Measurements from ENCODE around the gene RNF11. TPM values are rescaled to one million over a fixed set of nuclear protein-coding genes. Genes with fewer than 3 reads are reported as not detected.
"Not testable (repeated sequence)": the region's sequence is repeated elsewhere in the genome, so short reads cannot be mapped to it uniquely, and the experiment has no call there.

Gene RNF11
- total RNA-seq, 2 donors from 2014 or later, result 75.1 to 81.5 TPM

DNA sequence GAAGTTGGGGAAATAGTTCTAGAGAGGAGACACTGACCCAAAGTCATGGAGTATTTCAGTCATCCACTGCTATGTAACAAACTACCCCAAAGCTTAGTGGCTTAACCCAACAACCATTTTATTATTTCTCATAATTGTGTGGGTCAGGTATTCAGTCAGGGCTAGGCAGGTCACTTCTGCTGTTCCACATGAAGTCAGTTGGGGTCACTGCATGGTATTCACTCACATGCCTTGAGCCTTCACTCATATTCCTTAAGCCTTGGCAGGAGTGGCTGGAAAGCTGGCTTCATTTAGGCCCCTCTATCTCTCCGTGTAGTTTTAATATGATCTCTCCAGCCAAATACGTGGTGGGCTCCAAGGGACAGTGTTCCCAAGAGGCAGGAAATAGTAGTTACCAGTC is 17.5 kb upstream of the RNF11 start:
- no peak for DNase-seq (ENCODE audit: low spot score)
- H3K27me3 ChIP-seq (replicated peaks; ENCODE audit: insufficient read depth), result no peaks in the 10 kb centered on the region
- no peak overlapping the region for H3K27ac ChIP-seq
- TF ChIP-seq POLR2AphosphoS5 (IDR thresholded peaks at IDR 0.05) (no peak), POLR2A (IDR thresholded peaks at IDR 0.05) (no peak)
- TF ChIP-seq, protein P1, sequence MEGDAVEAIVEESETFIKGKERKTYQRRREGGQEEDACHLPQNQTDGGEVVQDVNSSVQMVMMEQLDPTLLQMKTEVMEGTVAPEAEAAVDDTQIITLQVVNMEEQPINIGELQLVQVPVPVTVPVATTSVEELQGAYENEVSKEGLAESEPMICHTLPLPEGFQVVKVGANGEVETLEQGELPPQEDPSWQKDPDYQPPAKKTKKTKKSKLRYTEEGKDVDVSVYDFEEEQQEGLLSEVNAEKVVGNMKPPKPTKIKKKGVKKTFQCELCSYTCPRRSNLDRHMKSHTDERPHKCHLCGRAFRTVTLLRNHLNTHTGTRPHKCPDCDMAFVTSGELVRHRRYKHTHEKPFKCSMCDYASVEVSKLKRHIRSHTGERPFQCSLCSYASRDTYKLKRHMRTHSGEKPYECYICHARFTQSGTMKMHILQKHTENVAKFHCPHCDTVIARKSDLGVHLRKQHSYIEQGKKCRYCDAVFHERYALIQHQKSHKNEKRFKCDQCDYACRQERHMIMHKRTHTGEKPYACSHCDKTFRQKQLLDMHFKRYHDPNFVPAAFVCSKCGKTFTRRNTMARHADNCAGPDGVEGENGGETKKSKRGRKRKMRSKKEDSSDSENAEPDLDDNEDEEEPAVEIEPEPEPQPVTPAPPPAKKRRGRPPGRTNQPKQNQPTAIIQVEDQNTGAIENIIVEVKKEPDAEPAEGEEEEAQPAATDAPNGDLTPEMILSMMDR (IDR thresholded peaks at IDR 0.05), result no peak
- intact Hi-C loops (cut with DNase I), result no loop called here
- 81% methylated on average over 2 of the region's 2 CpGs for WGBS
- no peaks in the 10 kb centered on the region for H3K9me3 ChIP-seq
- H3K4me3 ChIP-seq, result no peak overlapping the region
- no peaks in the 10 kb centered on the region for H3K4me1 ChIP-seq (replicated peaks)
- H3K36me3 ChIP-seq, result no peaks in the 10 kb centered on the region

DNA sequence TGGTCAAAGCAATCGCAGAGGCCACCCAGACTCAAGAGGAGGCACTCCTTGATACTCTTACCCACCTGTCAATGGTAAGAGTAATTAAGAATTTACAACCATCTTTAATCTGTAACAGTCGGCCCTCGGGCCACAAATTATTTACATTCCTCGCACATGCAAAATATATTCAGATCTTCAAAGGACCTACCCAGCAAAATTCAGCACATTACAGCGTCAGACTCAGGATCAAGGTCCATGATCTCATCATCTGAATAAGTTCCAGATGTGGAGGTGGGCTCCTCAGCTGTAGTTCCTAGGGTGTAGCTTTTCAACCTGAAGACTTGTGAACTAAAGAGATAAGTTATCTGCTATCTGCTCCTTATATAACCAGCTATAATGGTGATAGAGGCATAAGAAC is 17.1 kb upstream of the RNF11 start:
- TF ChIP-seq POLR2AphosphoS5 (IDR thresholded peaks at IDR 0.05), result no peak
- WGBS, result 74% methylated on average over 5 of the region's 5 CpGs
- no peak for DNase-seq (ENCODE audit: low spot score)
- intact Hi-C loops (cut with DNase I), result no loop called here
- no peak overlapping the region for H3K4me3 ChIP-seq
- H3K36me3 ChIP-seq, result no peaks in the 10 kb centered on the region
- H3K27ac ChIP-seq, result no peak overlapping the region
- H3K9me3 ChIP-seq, result no peaks in the 10 kb centered on the region
- no peaks in the 10 kb centered on the region for H3K4me1 ChIP-seq (replicated peaks)
- H3K27me3 ChIP-seq (replicated peaks; ENCODE audit: insufficient read depth), result no peaks in the 10 kb centered on the region

DNA sequence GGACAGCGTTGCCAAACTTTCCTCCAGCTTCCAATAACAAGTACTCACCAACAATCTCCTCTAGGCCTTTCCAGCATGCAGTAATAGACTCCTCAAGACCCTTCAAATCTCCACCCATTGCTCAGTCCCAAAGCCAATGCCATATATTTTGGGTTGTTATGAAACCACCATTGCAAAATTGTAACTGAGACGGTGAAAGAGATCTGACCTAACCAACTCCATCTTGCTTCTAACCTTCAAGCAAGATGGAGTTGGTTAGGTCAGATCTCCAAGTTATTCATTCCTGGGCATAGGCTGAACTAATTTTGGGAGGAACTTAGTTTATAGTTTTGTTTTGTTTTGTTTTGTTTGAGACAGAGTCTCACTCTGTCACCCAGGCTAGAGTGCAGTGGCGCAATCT is 14.5 kb upstream of the RNF11 start:
- intact Hi-C loops (cut with DNase I); H3K27me3 ChIP-seq (replicated peaks; ENCODE audit: insufficient read depth); H3K4me3 ChIP-seq; DNase-seq (ENCODE audit: low spot score); H3K36me3 ChIP-seq; H3K4me1 ChIP-seq (replicated peaks); H3K27ac ChIP-seq; H3K9me3 ChIP-seq: not testable (repeated sequence)
- WGBS, result 100% methylated on average over 3 of the region's 3 CpGs

DNA sequence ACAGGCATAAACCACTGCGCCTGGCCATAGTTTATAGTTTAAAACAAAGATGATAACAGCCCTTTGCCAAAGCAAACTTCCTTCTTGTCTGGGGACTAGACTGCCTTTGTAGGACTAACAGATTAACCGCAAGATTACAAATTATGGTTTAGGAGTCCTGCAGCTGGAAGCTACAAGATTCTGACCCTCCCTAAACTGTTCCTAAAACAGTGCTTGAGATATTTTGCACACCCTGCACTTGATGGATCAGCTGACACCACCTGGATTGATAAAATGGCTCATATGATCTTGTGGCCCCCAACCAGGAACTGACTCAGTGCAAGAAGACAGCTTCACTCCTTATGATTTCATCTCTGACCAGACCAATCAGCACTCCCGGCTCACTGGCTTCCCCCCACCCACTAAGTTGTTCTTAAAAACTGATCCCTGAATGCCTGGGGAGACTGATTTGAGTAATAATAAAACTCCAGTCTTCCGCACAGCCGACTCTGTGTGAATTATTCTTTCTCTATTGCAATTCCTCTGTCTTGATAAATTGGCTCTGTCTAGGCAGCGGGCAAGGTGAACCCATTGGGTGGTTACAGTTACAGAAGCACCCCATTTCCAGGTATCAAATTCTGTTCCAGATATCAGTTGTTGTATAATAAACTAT is 13.8 kb upstream of the RNF11 start:
- DNase-seq (ENCODE audit: low spot score), result no peak
- Histone ChIP-seq H3K4me3 (no peak overlapping the region), H3K36me3 (no peaks in the 10 kb centered on the region), H3K27me3 (replicated peaks; ENCODE audit: insufficient read depth) (no peaks in the 10 kb centered on the region), H3K27ac (no peak overlapping the region), H3K9me3 (no peaks in the 10 kb centered on the region), H3K4me1 (replicated peaks) (no peaks in the 10 kb centered on the region)
- WGBS, result 92% methylated on average over 6 of the region's 6 CpGs
- TF ChIP-seq, protein P1 (IDR thresholded peaks at IDR 0.05), result no peak
- TF ChIP-seq POLR2A (IDR thresholded peaks at IDR 0.05) (no peak), POLR2AphosphoS5 (IDR thresholded peaks at IDR 0.05) (no peak)
- intact Hi-C loops (cut with DNase I), result no loop called here

DNA sequence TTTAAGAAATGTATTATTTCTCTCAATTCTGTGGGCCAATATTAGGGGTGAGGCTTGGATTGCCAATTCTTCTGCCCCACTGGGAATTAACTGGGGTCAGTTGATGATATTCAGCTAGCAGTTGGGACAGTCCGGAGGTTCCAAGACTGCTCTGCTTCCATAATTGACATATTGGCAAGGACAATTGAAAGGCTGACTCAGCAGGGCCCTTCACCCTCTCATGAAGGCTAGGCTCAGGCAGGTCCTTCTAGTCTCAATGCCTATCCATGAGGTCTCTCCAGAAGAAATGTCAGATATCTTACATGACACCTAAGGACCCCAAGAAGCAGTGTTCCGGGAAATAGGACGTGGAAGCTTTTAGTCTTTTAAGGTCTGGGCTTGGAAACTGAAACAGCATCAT is 13.3 kb upstream of the RNF11 start:
- no peak for DNase-seq (ENCODE audit: low spot score)
- H3K9me3 ChIP-seq, result no peaks in the 10 kb centered on the region
- H3K36me3 ChIP-seq, result no peaks in the 10 kb centered on the region
- 87% methylated on average over 3 of the region's 3 CpGs for WGBS
- no peak overlapping the region for H3K27ac ChIP-seq
- intact Hi-C loops (cut with DNase I), result no loop called here
- H3K4me3 ChIP-seq, result no peak overlapping the region
- no peak for TF ChIP-seq POLR2A (IDR thresholded peaks at IDR 0.05)
- TF ChIP-seq POLR2AphosphoS5 (IDR thresholded peaks at IDR 0.05), result no peak
- TF ChIP-seq, protein P1 (IDR thresholded peaks at IDR 0.05), result no peak
- H3K4me1 ChIP-seq (replicated peaks), result no peaks in the 10 kb centered on the region
- no peaks in the 10 kb centered on the region for H3K27me3 ChIP-seq (replicated peaks; ENCODE audit: insufficient read depth)

DNA sequence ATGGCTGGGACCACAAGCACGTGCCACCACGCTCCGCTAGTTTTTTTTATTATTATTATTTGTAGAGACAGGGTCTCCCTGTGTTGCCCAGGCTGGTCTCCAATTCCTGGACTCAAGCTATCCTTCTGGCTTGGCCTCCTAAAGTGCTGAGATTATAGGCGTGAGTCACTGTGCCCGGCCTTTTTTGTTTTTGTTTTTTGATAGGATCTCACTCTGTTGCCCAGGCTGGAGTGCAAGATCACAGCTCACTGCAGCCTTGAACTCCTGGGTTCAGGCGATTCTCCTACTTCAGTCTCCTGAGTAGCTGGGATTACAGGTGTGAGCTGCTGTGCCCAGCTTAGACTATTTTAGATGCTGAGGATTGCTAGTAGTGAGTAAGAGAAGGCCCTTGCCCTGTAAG is 11.8 kb upstream of the RNF11 start:
- WGBS, result 92% methylated on average over 6 of the region's 6 CpGs
- no peak for DNase-seq (ENCODE audit: low spot score)
- no peak overlapping the region for H3K4me3 ChIP-seq
- no peak overlapping the region for H3K27ac ChIP-seq
- H3K4me1 ChIP-seq (replicated peaks), result no peaks in the 10 kb centered on the region
- intact Hi-C loops (cut with DNase I), result no loop called here
- no peaks in the 10 kb centered on the region for H3K27me3 ChIP-seq (replicated peaks; ENCODE audit: insufficient read depth)
- H3K36me3 ChIP-seq, result no peaks in the 10 kb centered on the region
- TF ChIP-seq POLR2A (IDR thresholded peaks at IDR 0.05) (no peak), POLR2AphosphoS5 (IDR thresholded peaks at IDR 0.05) (no peak)
- TF ChIP-seq, protein P1 (IDR thresholded peaks at IDR 0.05), result no peak
- H3K9me3 ChIP-seq, result no peaks in the 10 kb centered on the region

DNA sequence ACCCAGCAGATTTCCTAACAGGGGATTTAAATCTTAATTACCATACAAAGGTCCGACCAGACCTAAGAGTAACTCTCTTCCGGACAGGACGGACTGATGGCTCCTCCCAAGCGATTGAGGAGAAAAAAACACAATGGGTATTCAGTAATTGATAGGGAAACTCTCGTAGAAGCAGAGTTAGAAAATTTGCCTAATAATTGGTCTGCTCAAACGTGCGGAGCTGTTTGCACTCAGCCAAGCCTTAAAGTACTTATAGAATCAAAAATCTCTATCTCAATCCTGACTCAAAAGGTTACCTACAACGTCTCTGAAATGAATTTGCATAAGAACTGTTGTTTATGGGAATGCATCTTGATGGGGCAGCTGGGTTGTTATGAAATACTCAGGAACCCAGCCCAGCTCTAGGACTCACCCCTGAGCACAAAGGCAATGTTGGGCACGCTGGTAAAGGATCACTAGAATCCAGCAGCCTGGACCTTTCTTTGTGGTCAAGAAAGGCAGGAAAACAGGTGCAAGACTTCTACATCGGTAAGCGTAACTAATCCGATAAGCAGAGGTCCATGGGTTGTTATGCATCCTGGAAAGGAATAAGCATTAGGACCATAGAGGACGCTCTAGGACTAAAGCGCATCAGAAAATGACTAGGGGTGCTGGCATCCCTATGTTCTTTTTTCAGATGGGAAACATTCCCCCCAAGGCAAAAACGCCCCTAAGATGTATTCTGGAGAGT is 8.7 kb upstream of the RNF11 start:
- H3K4me1 ChIP-seq (replicated peaks); intact Hi-C loops (cut with DNase I); H3K36me3 ChIP-seq; DNase-seq (ENCODE audit: low spot score); H3K4me3 ChIP-seq; H3K9me3 ChIP-seq; H3K27ac ChIP-seq; H3K27me3 ChIP-seq (replicated peaks; ENCODE audit: insufficient read depth): not testable (repeated sequence)
- WGBS, result 80% methylated on average over 15 of the region's 15 CpGs

DNA sequence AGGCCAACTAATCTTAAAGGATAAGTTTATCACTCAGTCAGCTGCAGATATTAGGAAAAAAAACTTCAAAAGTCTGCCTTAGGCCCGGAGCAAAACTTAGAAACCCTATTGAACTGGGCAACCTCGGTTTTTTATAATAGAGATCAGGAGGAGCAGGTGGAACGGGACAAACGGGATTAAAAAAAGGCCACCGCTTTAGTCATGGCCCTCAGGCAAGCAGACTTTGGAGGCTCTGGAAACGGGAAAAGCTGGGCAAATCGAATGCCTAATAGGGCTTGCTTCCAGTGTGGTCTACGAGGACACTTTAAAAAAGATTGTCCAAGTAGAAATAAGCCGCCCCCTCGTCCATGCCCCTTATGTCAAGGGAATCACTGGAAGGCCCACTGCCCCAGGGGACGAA is 7.6 kb upstream of the RNF11 start:
- DNase-seq (ENCODE audit: low spot score); H3K27ac ChIP-seq; H3K27me3 ChIP-seq (replicated peaks; ENCODE audit: insufficient read depth); intact Hi-C loops (cut with DNase I); H3K4me3 ChIP-seq; H3K4me1 ChIP-seq (replicated peaks); H3K9me3 ChIP-seq; H3K36me3 ChIP-seq: not testable (repeated sequence)
- 82% methylated on average over 11 of the region's 11 CpGs for WGBS

All from prostate gland (tissue), 2 donors.